Measurements from ENCODE around the gene DCC. TPM values are rescaled to one million over a fixed set of nuclear protein-coding genes. Genes with fewer than 3 reads are reported as not detected.

Gene DCC
- total and polyA plus RNA-seq, 2 donors (not counting 1 experiment from before 2014, with no cell fraction given), result 0.14 TPM; not detected in 1

DNA sequence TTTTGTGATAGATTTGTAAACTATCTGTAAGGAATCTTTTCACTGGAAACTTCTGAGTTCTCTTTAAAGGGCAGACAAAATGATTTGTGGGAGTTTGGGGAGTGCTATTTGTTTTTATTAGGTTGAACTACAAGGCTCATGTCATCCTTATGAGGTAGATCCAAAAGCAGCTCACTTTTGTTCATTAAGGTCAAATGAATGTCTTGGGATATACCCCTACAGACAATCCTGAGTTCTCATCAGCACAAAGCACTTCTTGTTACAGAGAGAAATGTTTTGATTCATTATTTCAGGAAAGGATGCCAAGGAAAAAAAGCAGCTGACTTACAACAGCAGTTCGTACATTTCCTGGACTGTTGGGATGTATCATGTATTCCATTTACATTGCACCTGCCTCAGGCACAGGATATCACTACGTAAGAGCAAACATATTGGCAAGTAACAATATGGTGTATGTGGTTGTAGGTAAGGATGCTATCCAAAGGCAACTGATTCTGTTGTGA, 68.9 kb downstream of the DCC start:
- H3K27ac ChIP-seq (ENCODE audit: insufficient read depth, low read length), result no peak overlapping the region
- no peak for TF ChIP-seq EZH2 (IDR thresholded peaks at IDR 0.05; ENCODE audit: low read length, missing control alignments)
- TF ChIP-seq, protein P1, sequence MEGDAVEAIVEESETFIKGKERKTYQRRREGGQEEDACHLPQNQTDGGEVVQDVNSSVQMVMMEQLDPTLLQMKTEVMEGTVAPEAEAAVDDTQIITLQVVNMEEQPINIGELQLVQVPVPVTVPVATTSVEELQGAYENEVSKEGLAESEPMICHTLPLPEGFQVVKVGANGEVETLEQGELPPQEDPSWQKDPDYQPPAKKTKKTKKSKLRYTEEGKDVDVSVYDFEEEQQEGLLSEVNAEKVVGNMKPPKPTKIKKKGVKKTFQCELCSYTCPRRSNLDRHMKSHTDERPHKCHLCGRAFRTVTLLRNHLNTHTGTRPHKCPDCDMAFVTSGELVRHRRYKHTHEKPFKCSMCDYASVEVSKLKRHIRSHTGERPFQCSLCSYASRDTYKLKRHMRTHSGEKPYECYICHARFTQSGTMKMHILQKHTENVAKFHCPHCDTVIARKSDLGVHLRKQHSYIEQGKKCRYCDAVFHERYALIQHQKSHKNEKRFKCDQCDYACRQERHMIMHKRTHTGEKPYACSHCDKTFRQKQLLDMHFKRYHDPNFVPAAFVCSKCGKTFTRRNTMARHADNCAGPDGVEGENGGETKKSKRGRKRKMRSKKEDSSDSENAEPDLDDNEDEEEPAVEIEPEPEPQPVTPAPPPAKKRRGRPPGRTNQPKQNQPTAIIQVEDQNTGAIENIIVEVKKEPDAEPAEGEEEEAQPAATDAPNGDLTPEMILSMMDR (conservative IDR thresholded peaks at IDR 0.05 in 1 of 2, IDR thresholded peaks at IDR 0.05 in 1 of 2; ENCODE audit: low read depth in 1 of 2, low read length in 2 of 2), result no peak

GRCh38 chr18:52409727-52410126, 69.7 kb downstream of the DCC start:
- Histone ChIP-seq H3K9me3 (ENCODE audit: control insufficient read depth, insufficient read depth, low read depth, low read length) (no peaks in the 10 kb centered on the region), H3K4me3 (replicated peaks in 1 of 4; ENCODE audit: control extremely low read depth in 1 of 4, insufficient read depth in 1 of 4, low read depth in 3 of 4, low read length in 4 of 4) (no peak overlapping the region), H3K27ac (ENCODE audit: insufficient read depth, low read length) (no peak overlapping the region), H4K20me1 (ENCODE audit: control insufficient read depth, extremely low read depth, insufficient read depth, low read length) (no peaks in the 10 kb centered on the region), H3K4me2 (ENCODE audit: extremely low read depth, insufficient read depth, low read length) (no peak overlapping the region), H3K36me3 (ENCODE audit: control insufficient read depth, insufficient read depth, low read length) (no peaks in the 10 kb centered on the region), H3K79me2 (ENCODE audit: control insufficient read depth, insufficient read depth, low read length) (no peaks in the 10 kb centered on the region), H3K9ac (ENCODE audit: insufficient read depth, low read length) (no peak overlapping the region), H2AFZ (ENCODE audit: low read length) (no peak overlapping the region), H3K27me3 (ENCODE audit: control insufficient read depth, insufficient read depth, low read length) (no peaks in the 10 kb centered on the region), H3K4me1 (ENCODE audit: control insufficient read depth, extremely low read depth, insufficient read depth, low read length) (no peaks in the 10 kb centered on the region)
- no peak for TF ChIP-seq EZH2 (IDR thresholded peaks at IDR 0.05; ENCODE audit: low read length, missing control alignments)
- TF ChIP-seq, protein P1 (conservative IDR thresholded peaks at IDR 0.05 in 1 of 2, IDR thresholded peaks at IDR 0.05 in 1 of 2; ENCODE audit: low read depth in 1 of 2, low read length in 2 of 2), result no peak
- no peak for DNase-seq (ENCODE audit: low read depth in 2 of 2)

More for the DNA sequence above, 68.9 kb downstream of the DCC start:
- Histone ChIP-seq H3K9me3 (ENCODE audit: control insufficient read depth, insufficient read depth, low read depth, low read length) (no peaks in the 10 kb centered on the region), H2AFZ (ENCODE audit: low read length) (no peak overlapping the region), H3K27me3 (ENCODE audit: control insufficient read depth, insufficient read depth, low read length) (no peaks in the 10 kb centered on the region), H3K36me3 (ENCODE audit: control insufficient read depth, insufficient read depth, low read length) (no peaks in the 10 kb centered on the region), H3K4me2 (ENCODE audit: extremely low read depth, insufficient read depth, low read length) (no peak overlapping the region), H3K4me3 (replicated peaks in 1 of 4; ENCODE audit: control extremely low read depth in 1 of 4, insufficient read depth in 1 of 4, low read depth in 3 of 4, low read length in 4 of 4) (no peak overlapping the region), H3K79me2 (ENCODE audit: control insufficient read depth, insufficient read depth, low read length) (no peaks in the 10 kb centered on the region), H3K4me1 (ENCODE audit: control insufficient read depth, extremely low read depth, insufficient read depth, low read length) (no peaks in the 10 kb centered on the region), H3K9ac (ENCODE audit: insufficient read depth, low read length) (no peak overlapping the region), H4K20me1 (ENCODE audit: control insufficient read depth, extremely low read depth, insufficient read depth, low read length) (no peaks in the 10 kb centered on the region)
- DNase-seq (ENCODE audit: low read depth in 2 of 2), result no peak

DNA sequence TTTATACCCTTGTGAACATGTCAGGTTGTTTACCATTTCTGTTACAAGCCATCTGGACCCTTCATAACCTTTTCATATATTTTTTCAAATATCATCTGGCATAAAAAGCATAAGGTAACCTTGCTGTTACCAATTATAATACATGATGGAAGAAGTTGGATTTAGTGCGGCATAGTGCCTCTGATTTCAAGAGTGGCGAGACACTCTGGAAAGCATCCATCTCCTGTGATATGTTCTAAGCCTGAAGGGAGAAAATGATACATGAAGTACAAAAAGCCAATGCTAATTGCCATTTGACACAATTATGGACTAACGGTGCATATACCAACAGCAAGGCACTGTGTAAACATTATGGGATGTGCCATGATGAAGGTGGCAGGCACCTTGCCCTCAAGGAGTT, 75.1 kb downstream of the DCC start:
- H3K9me3 ChIP-seq (ENCODE audit: control insufficient read depth, insufficient read depth, low read depth, low read length), result no peaks in the 10 kb centered on the region
- H4K20me1 ChIP-seq (ENCODE audit: control insufficient read depth, extremely low read depth, insufficient read depth, low read length), result no peaks in the 10 kb centered on the region
- no peaks in the 10 kb centered on the region for H3K27me3 ChIP-seq (ENCODE audit: control insufficient read depth, insufficient read depth, low read length)
- TF ChIP-seq, protein P1 (conservative IDR thresholded peaks at IDR 0.05 in 1 of 2, IDR thresholded peaks at IDR 0.05 in 1 of 2; ENCODE audit: low read depth in 1 of 2, low read length in 2 of 2), result no peak
- TF ChIP-seq EZH2 (IDR thresholded peaks at IDR 0.05; ENCODE audit: low read length, missing control alignments), result no peak
- H3K79me2 ChIP-seq (ENCODE audit: control insufficient read depth, insufficient read depth, low read length), result no peaks in the 10 kb centered on the region
- H3K9ac ChIP-seq (ENCODE audit: insufficient read depth, low read length), result no peak overlapping the region
- H3K27ac ChIP-seq (ENCODE audit: insufficient read depth, low read length), result no peak overlapping the region
- H3K4me2 ChIP-seq (ENCODE audit: extremely low read depth, insufficient read depth, low read length), result no peak overlapping the region
- no peaks in the 10 kb centered on the region for H3K36me3 ChIP-seq (ENCODE audit: control insufficient read depth, insufficient read depth, low read length)
- H2AFZ ChIP-seq (ENCODE audit: low read length), result no peak overlapping the region
- DNase-seq (ENCODE audit: low read depth in 2 of 2), result no peak
- H3K4me3 ChIP-seq (replicated peaks in 1 of 4; ENCODE audit: control extremely low read depth in 1 of 4, insufficient read depth in 1 of 4, low read depth in 3 of 4, low read length in 4 of 4), result no peak overlapping the region
- H3K4me1 ChIP-seq (ENCODE audit: control insufficient read depth, extremely low read depth, insufficient read depth, low read length), result no peaks in the 10 kb centered on the region

All from fibroblast of lung (primary cell).